ENCODE results near the gene NSMF. TPM values are rescaled to one million over a fixed set of nuclear protein-coding genes. Genes with fewer than 3 reads are reported as not detected.

The NSMF gene
- total RNA-seq, 2 donors from 2014 or later = 42.4 to 128 TPM

- Histone ChIP-seq H3K27ac (peak overlapping the region in 1 of 2 donors; percentile 51), H3K36me3 (no peaks in the 10 kb centered on the region), H3K27me3 (replicated peaks; ENCODE audit: insufficient read depth) (no peaks in the 10 kb centered on the region), H3K4me1 (replicated peaks) (peaks cover 4% of the 10 kb centered on the region), H3K9me3 (no peaks in the 10 kb centered on the region), H3K4me3 (no peak overlapping the region)
- TF ChIP-seq CTCF (IDR thresholded peaks at IDR 0.05) (no peak), POLR2AphosphoS5 (IDR thresholded peaks at IDR 0.05) (no peak), POLR2A (IDR thresholded peaks at IDR 0.05) (no peak)
- intact Hi-C loops (cut with DNase I) = no loop called here
- DNase-seq (ENCODE audit: low spot score) = no peak
- WGBS = 91% methylated on average over 22 of the region's 27 CpGs
Observed at GRCh38 chr9:137484551-137485315, 25.6 kb upstream of the NSMF start.

- intact Hi-C loops (cut with DNase I) = no loop called here
- no peaks in the 10 kb centered on the region for H3K9me3 ChIP-seq
- no peaks in the 10 kb centered on the region for H3K36me3 ChIP-seq
- DNase-seq (ENCODE audit: low spot score) = peak; percentile 88
- peak overlapping the region; percentile 68 to 73 for H3K27ac ChIP-seq
- no peaks in the 10 kb centered on the region for H3K27me3 ChIP-seq (replicated peaks; ENCODE audit: insufficient read depth)
- 65% methylated on average over 26 of the region's 26 CpGs for WGBS
- peaks cover 4% of the 10 kb centered on the region for H3K4me1 ChIP-seq (replicated peaks)
- TF ChIP-seq POLR2A (IDR thresholded peaks at IDR 0.05) (no peak), POLR2AphosphoS5 (IDR thresholded peaks at IDR 0.05) (peak; percentile 96)
- H3K4me3 ChIP-seq = no peak overlapping the region
Observed at GRCh38 chr9:137482094-137482781, 23.1 kb upstream of the NSMF start.

GRCh38 chr9:137480686-137481683 is 21.9 kb upstream of the NSMF start:
- H3K27me3 ChIP-seq (replicated peaks; ENCODE audit: insufficient read depth) = no peaks in the 10 kb centered on the region
- DNase-seq (ENCODE audit: low spot score) = no peak
- intact Hi-C loops (cut with DNase I) = no loop called here
- TF ChIP-seq POLR2A (IDR thresholded peaks at IDR 0.05) (no peak), CTCF (IDR thresholded peaks at IDR 0.05) (no peak), POLR2AphosphoS5 (IDR thresholded peaks at IDR 0.05) (no peak)
- H3K36me3 ChIP-seq = no peaks in the 10 kb centered on the region
- no peaks in the 10 kb centered on the region for H3K9me3 ChIP-seq
- peak overlapping the region; percentile 68 to 73 for H3K27ac ChIP-seq
- 96% methylated on average over 34 of the region's 38 CpGs for WGBS
- no peak overlapping the region for H3K4me3 ChIP-seq
- peaks cover 4% of the 10 kb centered on the region for H3K4me1 ChIP-seq (replicated peaks)

GRCh38 chr9:137479892-137480685 is 21.0 kb upstream of the NSMF start:
- Histone ChIP-seq H3K36me3 (no peaks in the 10 kb centered on the region), H3K4me3 (no peak overlapping the region), H3K27me3 (replicated peaks; ENCODE audit: insufficient read depth) (no peaks in the 10 kb centered on the region), H3K27ac (no peak overlapping the region), H3K4me1 (replicated peaks) (peaks cover 4% of the 10 kb centered on the region), H3K9me3 (no peaks in the 10 kb centered on the region)
- WGBS = 86% methylated on average over 32 of the region's 32 CpGs
- intact Hi-C loops (cut with DNase I) = no loop called here
- DNase-seq (ENCODE audit: low spot score) = no peak
- no peak for TF ChIP-seq POLR2A (IDR thresholded peaks at IDR 0.05)
- TF ChIP-seq POLR2AphosphoS5 (IDR thresholded peaks at IDR 0.05) = no peak
- no peak for TF ChIP-seq CTCF (IDR thresholded peaks at IDR 0.05)
